Activated CD8-positive, alpha-beta memory T cell treated with anti-CD3 and anti-CD28 coated beads, Interleukin-2, amount 10 ng/mL, durations not matched to agents 7 days and 5 days (primary cell): ENCODE results near the gene LHPP. TPM values are rescaled to one million over a fixed set of nuclear protein-coding genes. Genes with fewer than 3 reads are reported as not detected.
A peak's percentile ranks its signal among the peaks of the same experiment; 100 is the strongest.

Source experiments
- ATAC-seq: fragments of 150-1000 bp; cut with Tn5 transposase; one replicate; pipeline ENCODE4 v1.10.0; 2021; ENCODE audit warnings: moderate library complexity
- CTCF ChIA-PET: fragments of 350-600 bp; sonication (Branson Sonifier 250); formaldehyde crosslinking; loops from one replicate; lab custom pipeline; 2021; ENCODE audit warnings: antibody characterized with exemption; lab: Charles Lee
- DNase-seq: peaks from one replicate; pipeline ENCODE4 v3.0.0-alpha.2; 2020
- H3K27ac Mint-ChIP-seq: one replicate; pipeline ENCODE4 v1.8.0; 2021; ENCODE audit warnings: mild to moderate bottlenecking, mixed read lengths
- H3K27me3 Mint-ChIP-seq: one replicate; pipeline ENCODE4 v1.8.0; 2021; ENCODE audit warnings: mixed read lengths
- H3K36me3 Mint-ChIP-seq: one replicate; pipeline ENCODE4 v1.8.0; 2021; ENCODE audit warnings: mild to moderate bottlenecking, mixed read lengths
- H3K4me1 Mint-ChIP-seq: one replicate; pipeline ENCODE4 v1.8.0; 2021; ENCODE audit warnings: mixed read lengths
- H3K4me3 Mint-ChIP-seq: one replicate; pipeline ENCODE4 v1.8.0; 2021; ENCODE audit warnings: mild to moderate bottlenecking, moderate library complexity, mixed read lengths
- H3K9me3 Mint-ChIP-seq: one replicate; pipeline ENCODE4 v1.8.0; 2022; ENCODE audit warnings: low read depth, mixed read lengths
- total RNA-seq, 2 experiments: library from RNA; stranded (reverse); gene quantifications; one replicate each; pipeline ENCODE4 v1.2.3, GENCODE V29; 2021

The LHPP gene
- total RNA-seq, 2 experiments from 2014 or later, result 10.6 to 16.7 TPM

DNA sequence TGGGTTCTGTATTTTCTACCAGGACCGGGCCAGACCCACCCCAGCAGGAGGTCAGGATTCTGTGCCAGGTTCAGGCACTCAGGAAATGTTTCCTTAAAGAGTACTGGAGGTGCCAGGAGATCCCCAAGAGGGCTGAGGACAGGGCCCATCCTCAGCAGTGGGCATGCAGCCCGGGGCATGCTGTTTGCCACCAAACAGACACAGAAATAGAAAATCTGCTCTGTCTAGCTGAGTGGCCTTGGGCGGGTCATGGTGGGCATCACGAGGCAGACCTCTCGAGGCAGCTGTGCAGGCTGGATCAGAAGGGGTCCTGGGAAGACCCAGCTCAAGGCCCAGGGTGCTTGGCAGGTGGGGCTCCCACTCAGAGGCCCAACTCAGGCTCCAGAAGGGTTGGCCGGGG lies 177.6 kb downstream of the LHPP start:
- Mint-ChIP-seq H3K36me3 (peaks cover 22% of the 10 kb centered on the region), H3K9me3 (no peaks in the 10 kb centered on the region), H3K4me1 (peaks cover 55% of the 10 kb centered on the region), H3K27ac (no peak overlapping the region), H3K4me3 (no peak overlapping the region), H3K27me3 (no peaks in the 10 kb centered on the region)
- ATAC-seq (no peak), DNase-seq (no peak)
- CTCF ChIA-PET, result interaction anchor here (0.8 kb wide), 1 partner anchor 50 kb away, joined by 4 read pairs; no protein-coding TSS in a partner anchor

DNA sequence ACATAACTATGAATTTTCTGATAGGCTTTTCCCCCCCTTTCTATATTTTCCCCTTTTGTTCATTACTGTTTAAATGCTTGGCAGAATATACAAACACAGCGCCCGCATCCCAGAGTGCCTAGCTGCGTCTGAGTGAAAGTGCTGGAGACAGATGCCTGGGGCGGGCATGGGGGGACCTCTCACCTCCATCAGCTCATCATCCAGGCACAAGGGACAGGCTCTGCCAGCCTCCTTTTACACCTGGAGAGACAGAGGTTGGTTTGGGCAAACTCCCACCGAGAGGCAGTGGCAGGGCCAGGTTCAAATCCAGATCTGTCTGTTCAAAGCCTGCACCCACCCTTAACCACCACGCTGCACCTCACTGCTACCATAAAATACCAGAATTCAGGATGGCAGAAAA lies 178.0 kb downstream of the LHPP start:
- H3K36me3 Mint-ChIP-seq, result peaks cover 18% of the 10 kb centered on the region
- ATAC-seq, result no peak
- no peak for DNase-seq
- H3K4me1 Mint-ChIP-seq, result peaks cover 59% of the 10 kb centered on the region
- H3K27me3 Mint-ChIP-seq, result no peaks in the 10 kb centered on the region
- H3K4me3 Mint-ChIP-seq, result no peak overlapping the region
- CTCF ChIA-PET, result interaction anchor here (0.8 to 1.0 kb wide), 2 partner anchors 12 to 49 kb away, joined by 4 to 5 read pairs; no protein-coding TSS in a partner anchor
- no peak overlapping the region for H3K27ac Mint-ChIP-seq
- H3K9me3 Mint-ChIP-seq, result no peaks in the 10 kb centered on the region

DNA sequence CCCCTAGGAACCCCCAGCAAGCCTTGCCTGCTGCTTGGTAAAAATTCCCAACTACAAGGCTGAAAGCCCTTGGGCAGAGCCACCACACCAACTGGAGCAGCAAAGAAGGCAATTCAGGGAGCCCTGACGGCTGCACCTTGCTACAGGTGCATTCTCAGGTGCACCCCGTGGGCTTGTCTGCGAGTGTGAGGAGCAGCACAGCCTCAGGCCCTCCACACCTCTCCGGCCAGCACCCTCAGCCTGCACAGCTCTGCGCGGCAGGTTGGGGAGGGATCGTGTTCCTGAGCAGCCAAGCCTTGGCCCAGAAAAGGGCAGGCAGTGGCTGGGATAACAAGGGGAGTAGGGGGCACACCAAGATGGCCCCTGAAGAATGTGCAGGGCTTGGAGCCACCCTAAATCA lies 178.4 kb downstream of the LHPP start:
- Mint-ChIP-seq H3K27ac (no peak overlapping the region), H3K4me1 (peaks cover 61% of the 10 kb centered on the region), H3K36me3 (peaks cover 16% of the 10 kb centered on the region), H3K4me3 (no peak overlapping the region), H3K27me3 (no peaks in the 10 kb centered on the region), H3K9me3 (no peaks in the 10 kb centered on the region)
- no peak for DNase-seq
- no peak for ATAC-seq
- CTCF ChIA-PET, result interaction anchor here (0.8 to 1.0 kb wide), 2 partner anchors 13 to 49 kb away, joined by 4 to 5 read pairs; no protein-coding TSS in a partner anchor

DNA sequence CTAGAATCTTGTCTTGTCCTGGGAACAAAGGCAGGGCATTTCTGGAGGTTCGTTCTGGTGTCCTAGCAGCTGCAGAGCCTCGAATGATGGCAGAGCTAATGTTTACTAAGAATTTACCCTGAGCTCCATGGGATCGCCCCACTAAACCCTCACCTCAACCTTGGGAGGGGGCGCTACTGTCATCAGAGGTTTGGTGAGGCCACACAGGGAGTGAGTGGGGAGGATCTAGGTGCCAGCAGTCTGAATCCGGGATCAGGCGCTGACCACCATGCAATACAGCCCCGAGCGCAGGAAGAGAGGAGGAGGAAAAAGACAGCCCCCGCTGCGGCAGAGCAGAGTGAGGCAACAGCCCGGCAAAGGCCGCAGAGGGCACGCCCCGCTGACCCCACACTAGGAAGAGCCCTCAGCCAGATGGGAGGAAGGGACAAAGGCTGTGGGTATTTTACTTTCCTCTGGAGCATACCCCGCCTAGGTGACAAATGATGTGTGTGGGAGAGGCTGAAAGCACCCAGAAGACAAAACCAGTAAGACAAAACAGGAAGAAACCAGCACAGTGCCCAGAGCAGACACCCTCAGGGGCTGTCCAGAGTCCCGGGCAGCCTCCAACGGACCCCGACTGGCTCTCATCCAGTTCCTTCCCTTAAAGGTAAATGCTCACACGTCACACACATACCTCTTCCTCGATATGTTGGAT lies 179.1 kb downstream of the LHPP start:
- Mint-ChIP-seq H3K4me3 (no peak overlapping the region), H3K9me3 (no peaks in the 10 kb centered on the region), H3K27ac (peak overlapping the region; percentile 64), H3K4me1 (peaks cover 64% of the 10 kb centered on the region), H3K36me3 (peaks cover 10% of the 10 kb centered on the region), H3K27me3 (no peaks in the 10 kb centered on the region)
- ATAC-seq (no peak), DNase-seq (no peak)
- CTCF ChIA-PET, result interaction anchor here (1.0 kb wide), 1 partner anchor 13 kb away, joined by 5 read pairs; no protein-coding TSS in a partner anchor

DNA sequence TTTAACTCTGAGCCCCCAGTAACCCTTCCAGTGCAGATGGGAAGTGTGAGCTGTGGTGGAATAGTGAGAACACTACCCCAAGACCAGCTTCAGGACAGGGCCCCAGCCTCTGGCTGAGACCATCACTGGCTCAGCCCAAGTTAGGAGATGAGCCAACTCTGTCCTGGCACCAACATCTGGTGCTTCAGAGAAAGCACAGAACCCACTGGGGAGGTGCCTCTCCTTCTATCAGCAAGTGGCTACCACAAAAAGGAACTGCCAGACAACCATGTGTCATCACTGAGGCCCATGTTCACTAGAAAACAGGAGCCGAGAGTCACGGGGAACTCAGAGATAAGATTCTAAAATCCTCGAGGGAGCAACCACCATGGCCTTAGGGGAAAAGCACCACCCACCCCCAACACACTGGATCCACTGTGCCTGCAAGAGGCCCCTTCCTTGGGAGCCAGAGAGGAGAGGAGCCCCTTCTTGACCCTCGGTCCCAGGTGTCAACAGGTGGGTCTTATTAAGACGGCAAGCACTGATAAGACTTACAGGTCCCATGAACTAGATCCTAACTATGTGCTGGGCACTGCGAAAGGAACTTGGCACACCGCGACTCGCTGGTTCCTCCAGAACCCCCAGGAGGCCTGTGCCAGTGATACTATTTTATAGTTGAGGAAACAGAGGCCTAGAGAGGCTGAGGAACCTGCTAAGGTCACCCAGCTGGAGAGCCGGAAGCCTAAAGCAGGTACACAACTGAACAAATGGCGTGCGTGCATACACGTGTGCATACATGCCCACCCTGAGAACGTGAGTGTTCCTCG lies 179.9 kb downstream of the LHPP start:
- ATAC-seq (peak; percentile 68), DNase-seq (peak; percentile 56)
- H3K4me3 Mint-ChIP-seq, result no peak overlapping the region
- no peaks in the 10 kb centered on the region for H3K27me3 Mint-ChIP-seq
- H3K4me1 Mint-ChIP-seq, result peaks cover 65% of the 10 kb centered on the region
- peaks cover 6% of the 10 kb centered on the region for H3K36me3 Mint-ChIP-seq
- H3K27ac Mint-ChIP-seq, result peak overlapping the region; percentile 64
- H3K9me3 Mint-ChIP-seq, result no peaks in the 10 kb centered on the region
- CTCF ChIA-PET, result no interaction called here

DNA sequence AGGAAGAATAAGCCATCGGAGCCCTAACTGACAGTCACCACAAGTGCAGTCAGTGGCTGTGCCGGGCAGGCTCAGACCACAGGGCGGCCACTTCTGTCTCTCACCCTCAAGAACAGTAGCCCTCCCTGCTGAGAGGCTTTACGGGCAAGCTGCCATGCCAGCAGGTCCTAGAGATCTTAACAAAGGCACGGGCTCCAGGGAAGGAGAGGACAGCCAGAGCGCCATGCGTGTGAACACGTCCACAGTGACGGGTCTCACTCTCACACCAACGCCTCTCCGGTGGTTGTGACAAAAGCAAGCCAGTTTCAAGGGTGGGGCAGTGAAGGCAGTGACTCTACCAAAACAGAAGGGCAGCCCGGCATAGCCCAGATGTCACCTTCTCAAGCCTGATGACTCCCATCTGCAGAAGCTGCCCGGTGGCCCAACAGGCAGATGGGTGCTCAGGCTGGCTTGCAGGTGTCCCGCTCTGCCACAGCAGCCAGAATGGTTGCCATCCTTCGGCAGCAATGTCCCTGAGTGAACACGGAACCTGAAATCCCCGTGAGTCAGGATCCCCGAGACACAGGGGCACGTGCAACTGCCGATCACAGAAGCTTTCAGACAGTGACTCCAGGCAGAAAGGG lies 180.6 kb downstream of the LHPP start:
- no peaks in the 10 kb centered on the region for H3K27me3 Mint-ChIP-seq

DNA sequence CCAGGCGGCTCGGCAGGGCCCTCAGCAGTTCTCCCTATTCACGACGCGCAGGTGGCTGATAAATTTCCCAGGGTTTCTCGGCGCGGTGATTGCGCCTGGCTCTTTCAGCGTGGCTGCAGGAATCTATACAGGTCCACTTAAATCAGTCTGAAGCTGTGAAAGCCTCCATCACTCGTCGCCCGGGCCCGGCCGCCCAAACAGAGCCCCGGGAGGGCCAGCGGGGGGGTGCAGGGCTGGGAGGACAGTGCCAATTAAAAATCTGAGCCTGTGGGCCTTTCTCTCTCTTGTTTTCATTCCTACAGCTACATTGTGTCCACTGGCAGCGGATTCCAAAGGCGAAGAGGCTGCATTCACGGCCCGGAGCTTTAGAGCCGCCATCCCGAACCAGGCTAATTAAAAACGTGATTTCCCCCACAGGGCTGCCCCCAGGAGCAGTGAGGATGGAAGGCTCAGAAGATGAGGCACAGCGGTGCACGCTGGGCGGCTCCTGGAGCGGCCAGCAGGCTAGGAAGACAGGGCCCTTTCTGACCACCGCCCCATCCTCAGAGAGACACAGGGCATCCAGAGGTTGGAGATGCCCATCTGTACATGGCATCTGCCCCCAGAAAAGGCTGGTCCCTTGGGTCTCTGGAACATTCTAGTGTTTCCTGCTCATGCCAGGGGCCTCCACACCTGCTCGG lies 181.8 kb downstream of the LHPP start:
- H3K36me3 Mint-ChIP-seq, result peaks cover 2% of the 10 kb centered on the region
- H3K27me3 Mint-ChIP-seq, result no peaks in the 10 kb centered on the region
- no peak overlapping the region for H3K4me3 Mint-ChIP-seq
- ATAC-seq (no peak), DNase-seq (no peak)
- H3K27ac Mint-ChIP-seq, result no peak overlapping the region
- CTCF ChIA-PET, result interaction anchor here (0.9 to 4.3 kb wide), 3 partner anchors 11 to 98 kb away, joined by 3 to 28 read pairs (median 4); no protein-coding TSS in a partner anchor
- H3K4me1 Mint-ChIP-seq, result peaks cover 67% of the 10 kb centered on the region
- H3K9me3 Mint-ChIP-seq, result no peaks in the 10 kb centered on the region

More for the DNA sequence above, 180.6 kb downstream of the LHPP start:
- Mint-ChIP-seq H3K36me3 (peaks cover 6% of the 10 kb centered on the region), H3K4me1 (peaks cover 65% of the 10 kb centered on the region), H3K9me3 (no peaks in the 10 kb centered on the region), H3K4me3 (no peak overlapping the region), H3K27ac (no peak overlapping the region)
- ATAC-seq (no peak), DNase-seq (no peak)
- CTCF ChIA-PET, result interaction anchor here (0.9 to 4.3 kb wide), 2 partner anchors 10 to 99 kb away, joined by 3 to 28 read pairs; no protein-coding TSS in a partner anchor

DNA sequence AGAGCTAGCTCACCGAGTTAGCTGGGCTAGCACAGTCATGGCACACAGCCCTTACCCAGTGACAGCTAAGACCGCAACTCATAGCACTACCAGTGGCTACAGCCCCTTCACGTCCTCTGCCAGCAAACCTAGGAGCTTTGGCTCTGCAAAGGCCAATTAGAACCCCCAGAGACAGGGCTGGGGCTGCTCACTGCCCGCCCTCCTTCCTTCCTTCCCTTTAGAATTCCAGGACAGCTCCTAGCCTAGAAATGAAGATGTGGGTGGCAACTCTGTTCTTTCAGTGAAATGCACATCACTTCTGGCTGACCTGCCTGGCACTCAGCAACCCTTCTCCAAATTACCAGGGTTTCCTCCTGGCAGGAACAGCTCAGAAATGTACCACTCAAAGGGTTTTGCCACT lies 182.6 kb downstream of the LHPP start:
- peaks cover 2% of the 10 kb centered on the region for H3K36me3 Mint-ChIP-seq
- DNase-seq (no peak), ATAC-seq (no peak)
- no peaks in the 10 kb centered on the region for H3K9me3 Mint-ChIP-seq
- H3K27me3 Mint-ChIP-seq, result no peaks in the 10 kb centered on the region
- H3K4me3 Mint-ChIP-seq, result no peak overlapping the region
- H3K27ac Mint-ChIP-seq, result peak overlapping the region; percentile 45
- peaks cover 75% of the 10 kb centered on the region for H3K4me1 Mint-ChIP-seq
- CTCF ChIA-PET, result interaction anchor here (4.3 kb wide), 1 partner anchor 97 kb away, joined by 28 read pairs; no protein-coding TSS in a partner anchor

DNA sequence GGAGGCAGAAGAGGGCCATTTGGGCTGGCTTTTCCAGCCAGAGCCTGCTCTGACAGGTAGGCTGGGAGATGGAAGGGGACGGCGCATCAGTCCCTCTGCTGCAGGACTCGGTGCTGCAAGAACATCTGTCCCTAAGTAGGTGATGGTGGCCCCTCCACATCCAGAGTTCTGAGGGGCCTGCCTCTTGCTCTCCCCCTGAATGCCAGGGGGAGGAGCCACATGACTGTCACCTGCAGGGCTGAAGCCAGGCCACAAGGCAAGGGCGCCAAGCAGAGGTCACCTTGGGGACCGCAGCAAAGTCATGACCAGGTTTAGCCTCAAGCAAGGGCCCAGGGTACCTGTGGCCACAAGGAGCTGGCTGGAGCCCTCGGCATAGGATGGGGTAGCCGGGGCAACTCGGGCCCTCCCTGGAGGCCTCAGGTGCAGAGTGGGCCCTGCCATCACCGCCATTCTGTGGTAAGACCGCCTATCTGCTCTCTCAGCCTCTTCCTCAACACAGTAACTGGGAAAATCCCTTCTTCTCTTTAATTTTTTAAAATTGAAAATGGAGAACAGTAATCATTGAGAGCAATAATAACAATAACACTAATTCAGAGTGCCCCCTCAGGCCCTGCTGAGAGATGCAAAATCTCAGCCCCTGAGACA lies 183.3 kb downstream of the LHPP start:
- H3K36me3 Mint-ChIP-seq, result peaks cover 4% of the 10 kb centered on the region
- no peak overlapping the region for H3K4me3 Mint-ChIP-seq
- no peak for DNase-seq
- H3K9me3 Mint-ChIP-seq, result no peaks in the 10 kb centered on the region
- H3K4me1 Mint-ChIP-seq, result peaks cover 77% of the 10 kb centered on the region
- ATAC-seq, result no peak
- CTCF ChIA-PET, result interaction anchor here (4.3 kb wide), 1 partner anchor 97 kb away, joined by 28 read pairs; no protein-coding TSS in a partner anchor
- H3K27ac Mint-ChIP-seq, result no peak overlapping the region
- H3K27me3 Mint-ChIP-seq, result no peaks in the 10 kb centered on the region

DNA sequence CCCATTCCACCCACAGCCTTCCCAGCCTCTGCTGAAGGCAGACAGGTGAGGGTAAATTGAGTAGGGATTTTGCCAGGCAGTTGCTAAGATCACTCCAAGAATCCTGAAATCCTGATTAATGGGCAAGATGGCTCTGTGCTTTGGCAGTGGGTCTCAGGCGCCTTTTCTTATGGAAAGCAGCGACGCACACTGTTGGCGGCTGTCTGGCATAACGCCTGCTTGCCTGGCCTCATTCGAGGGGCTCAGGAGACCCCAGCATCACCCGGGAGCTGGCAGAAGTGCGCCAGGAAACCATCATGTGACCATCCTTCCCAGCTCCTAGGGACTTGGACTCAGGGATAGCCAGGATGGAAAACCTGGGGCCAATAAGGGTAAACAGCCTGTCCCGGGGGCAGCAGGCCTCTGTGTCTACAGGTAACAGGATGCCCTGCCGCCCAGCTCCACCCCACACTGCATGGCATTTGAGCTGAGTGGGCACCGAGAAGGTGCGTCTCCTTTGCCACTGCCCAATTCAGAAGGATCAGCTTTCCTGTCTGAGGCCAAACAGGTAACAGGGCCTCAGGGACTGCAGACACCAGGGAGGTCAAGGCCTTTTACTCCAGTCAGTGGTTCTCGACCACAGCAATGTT lies 184.0 kb downstream of the LHPP start:
- CTCF ChIA-PET, result interaction anchor here (1.1 to 7.5 kb wide), 4 partner anchors 18 to 96 kb away, joined by 3 to 62 read pairs (median 19); no protein-coding TSS in a partner anchor
- ATAC-seq (no peak), DNase-seq (no peak)
- H3K4me1 Mint-ChIP-seq, result peaks cover 80% of the 10 kb centered on the region
- H3K36me3 Mint-ChIP-seq, result peaks cover 8% of the 10 kb centered on the region
- no peak overlapping the region for H3K27ac Mint-ChIP-seq
- H3K27me3 Mint-ChIP-seq, result no peaks in the 10 kb centered on the region
- H3K4me3 Mint-ChIP-seq, result no peak overlapping the region
- no peaks in the 10 kb centered on the region for H3K9me3 Mint-ChIP-seq

DNA sequence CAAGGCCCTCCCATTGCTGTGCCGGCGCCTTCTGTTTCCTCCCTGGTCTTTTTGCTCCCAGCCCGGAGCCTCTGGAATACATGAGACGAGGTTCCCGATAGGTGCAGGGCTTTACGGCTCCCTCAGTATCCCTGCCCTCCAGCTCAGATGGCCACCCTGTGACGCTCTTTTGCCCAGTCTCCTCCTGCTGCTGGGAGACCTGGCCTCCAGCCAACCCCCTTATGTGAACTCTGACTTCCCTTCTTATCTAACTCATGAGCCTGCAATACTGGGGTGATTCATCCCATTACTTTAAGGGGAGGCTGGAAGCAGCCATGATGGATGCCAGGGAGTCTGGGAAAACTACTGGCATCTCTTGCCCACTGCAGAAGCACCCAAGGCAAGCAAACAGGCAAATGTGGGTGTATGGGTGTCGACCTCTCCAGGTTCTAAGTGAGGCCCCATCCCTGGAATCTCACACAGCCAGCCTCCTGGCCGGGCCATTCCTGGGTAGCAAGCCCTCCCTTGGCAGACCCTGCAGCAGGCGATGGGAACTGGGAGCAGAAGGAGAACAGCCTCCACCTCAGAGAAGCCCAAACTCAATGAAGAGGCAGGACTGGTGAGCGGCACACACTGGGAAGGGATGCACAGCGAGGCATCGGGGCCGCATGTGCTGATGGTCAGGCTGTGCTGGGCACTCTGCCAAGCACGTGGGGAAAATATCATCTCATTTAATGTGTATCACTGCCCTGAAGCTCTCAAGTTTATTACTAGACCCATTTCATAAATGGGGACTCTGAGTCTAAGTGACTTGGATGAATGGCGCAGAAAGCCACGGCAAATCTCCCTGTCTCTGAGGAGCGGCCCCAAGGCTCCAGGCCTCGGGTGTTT lies 185.1 kb downstream of the LHPP start:
- H3K36me3 Mint-ChIP-seq, result peaks cover 9% of the 10 kb centered on the region
- H3K4me3 Mint-ChIP-seq, result no peak overlapping the region

More for the DNA sequence above, 185.1 kb downstream of the LHPP start:
- Mint-ChIP-seq H3K9me3 (no peaks in the 10 kb centered on the region), H3K27me3 (no peaks in the 10 kb centered on the region), H3K27ac (peak overlapping the region; percentile 92), H3K4me1 (peaks cover 80% of the 10 kb centered on the region)
- DNase-seq (no peak), ATAC-seq (no peak)
- CTCF ChIA-PET, result interaction anchor here (1.1 to 7.5 kb wide), 20 partner anchors 9 to 117 kb away, joined by 3 to 70 read pairs (median 10); no protein-coding TSS in a partner anchor
